SK-N-SH (cell line): ENCODE measurements around the gene VSIG8. TPM values are rescaled to one million over a fixed set of nuclear protein-coding genes. Genes with fewer than 3 reads are reported as not detected.

ENCODE experiments used
- CTCF ChIA-PET: fragments of 300-600, 350-600 bp; formaldehyde crosslinking; extraction: SDS; loops from one replicate; lab custom pipeline; 2021; lab: Yijun Ruan, JAX
- POLR2A ChIA-PET: fragments of 350-600 bp; sonication (Branson Sonifier 250); formaldehyde crosslinking; extraction: SDS; loops from one replicate; lab custom pipeline; 2020; ENCODE audit warnings: antibody characterized with exemption, inconsistent platforms; lab: Yijun Ruan, JAX
- DNase-seq: peaks from one replicate; pipeline ENCODE4 v3.0.0; 2012
- H2AFZ ChIP-seq: fragments of 200-600 bp; sonication (generic); 2 replicates; pipeline ENCODE4 v1.8.1; 2016; ENCODE audit warnings: antibody characterized with exemption, mild to moderate bottlenecking, low read depth
- H3F3A ChIP-seq: fragments of 200-600 bp; sonication (generic); replicated peaks from 2 replicates; pipeline ENCODE3; 2016; ENCODE audit warnings: antibody characterized with exemption, mild to moderate bottlenecking; ENCODE audit not compliant: insufficient read depth
- H3K27ac ChIP-seq, 2 experiments: fragments of 200-500 bp in 1 of 2; fragments of 200-600 bp in 1 of 2; sonication (Bioruptor generic) in 1 of 2; sonication (generic), shearing (Covaris generic) in 1 of 2; 2 replicates each; pipeline versions ENCODE4 v1.5.1 to v1.6.1; 2014 to 2016; ENCODE audit warnings: low read depth in 2 of 2, inconsistent platforms in 1 of 2, low read length in 1 of 2, mild to moderate bottlenecking in 1 of 2, mixed read lengths in 1 of 2
- H3K27me3 ChIP-seq: fragments of 200-600 bp; sonication (generic), shearing (Covaris generic); 2 replicates; pipeline ENCODE4 v1.6.1; 2016; ENCODE audit warnings: mixed run types; ENCODE audit not compliant: insufficient read depth
- H3K36me3 ChIP-seq, 2 experiments: fragments of 200-500 bp in 1 of 2; fragments of 200-600 bp in 1 of 2; sonication (Bioruptor generic) in 1 of 2; sonication (generic) in 1 of 2; replicated peaks in 1 of 2; 2 replicates each; pipeline versions ENCODE3 to v1.5.1; 2014 to 2016; ENCODE audit warnings: low read length in 1 of 2, mild to moderate bottlenecking in 1 of 2; ENCODE audit not compliant: insufficient read depth in 2 of 2, control insufficient read depth in 1 of 2
- H3K4me1 ChIP-seq, 2 experiments: fragments of 200-500 bp in 1 of 2; fragments of 200-600 bp in 1 of 2; sonication (Bioruptor generic) in 1 of 2; sonication (generic), shearing (Covaris generic) in 1 of 2; 2 replicates each; pipeline versions ENCODE4 v1.5.1 to v1.6.1; 2014 to 2016; ENCODE audit warnings: low read depth in 1 of 2, low read length in 1 of 2, mixed run types in 1 of 2; ENCODE audit not compliant: insufficient read depth in 2 of 2, control insufficient read depth in 1 of 2
- H3K4me2 ChIP-seq: fragments of 200-600 bp; sonication (generic), shearing (Covaris generic); 2 replicates; pipeline ENCODE4 v1.6.1; 2017; ENCODE audit warnings: mixed run types
- H3K4me3 ChIP-seq, 2 experiments: fragments of 200-500 bp in 1 of 2; fragments of 200-600 bp in 1 of 2; sonication (Bioruptor generic) in 1 of 2; sonication (generic), shearing (Covaris generic) in 1 of 2; 2 replicates each; pipeline versions ENCODE4 v1.5.1 to v1.8.1; 2014 to 2016; ENCODE audit warnings: low read depth in 2 of 2, inconsistent platforms in 1 of 2, low read length in 1 of 2, mild to moderate bottlenecking in 1 of 2, mixed read lengths in 1 of 2, moderate library complexity in 1 of 2
- H3K79me2 ChIP-seq: fragments of 200-600 bp; sonication (generic); 2 replicates; pipeline ENCODE4 v1.8.1; 2017; ENCODE audit warnings: mild to moderate bottlenecking; ENCODE audit not compliant: insufficient read depth
- H3K9ac ChIP-seq: fragments of 200-600 bp; sonication (generic); 2 replicates; pipeline ENCODE4 v1.6.1; 2017; ENCODE audit warnings: mixed run types
- H3K9me2 ChIP-seq: fragments of 200-600 bp; sonication (generic); 2 replicates; pipeline ENCODE4 v1.6.1; 2017; ENCODE audit warnings: mixed run types
- H3K9me3 ChIP-seq: fragments of 200-600 bp; sonication (generic); 2 replicates; pipeline ENCODE4 v1.6.1; 2017; ENCODE audit warnings: mixed run types, mild to moderate bottlenecking, moderate library complexity
- H4K20me1 ChIP-seq: fragments of 200-600 bp; sonication (generic); 2 replicates; pipeline ENCODE4 v1.6.1; 2017; ENCODE audit warnings: mild to moderate bottlenecking, mixed run types; ENCODE audit not compliant: insufficient read depth
- CTCF ChIP-seq: fragments of 200-600 bp; sonication (generic); IDR thresholded peaks from 2 replicates; pipeline ENCODE4 v1.6.1; 2017; ENCODE audit warnings: antibody characterized with exemption, mild to moderate bottlenecking, moderate library complexity
- EP300 ChIP-seq, 2 experiments: IDR thresholded peaks; 2 replicates each; pipeline versions ENCODE4 v1.4.0 to v1.6.1; 2012; ENCODE audit warnings: borderline replicate concordance in 1 of 2, low read depth in 1 of 2, low read length in 1 of 2
- FOSL2 ChIP-seq: IDR thresholded peaks from 2 replicates; pipeline ENCODE4 v1.4.0; 2012; ENCODE audit warnings: low read depth, mild to moderate bottlenecking, moderate library complexity, borderline replicate concordance
- FOXM1 ChIP-seq: IDR thresholded peaks from 2 replicates; pipeline ENCODE4 v1.4.0; 2012; ENCODE audit warnings: low read depth, mild to moderate bottlenecking
- GATA2 ChIP-seq: sonication (generic); formaldehyde crosslinking; IDR thresholded peaks from 2 replicates; pipeline ENCODE4 v1.5.0; 2020; ENCODE audit warnings: mild to moderate bottlenecking, missing genetic modification reagents
- PBX3 ChIP-seq: IDR thresholded peaks from 2 replicates; pipeline ENCODE4; 2012
- RAD21 ChIP-seq: IDR thresholded peaks from 2 replicates; pipeline ENCODE4 v1.6.1; 2012; ENCODE audit warnings: mild to moderate bottlenecking, low read length
- TAF1 ChIP-seq: IDR thresholded peaks from 2 replicates; pipeline ENCODE4 v1.6.1; 2012; ENCODE audit warnings: low read depth, mild to moderate bottlenecking, low read length, moderate library complexity, borderline replicate concordance
- YY1 ChIP-seq: IDR thresholded peaks from 2 replicates; pipeline ENCODE4 v1.4.0; 2012; ENCODE audit warnings: low read depth, mild to moderate bottlenecking
- ZBTB33 ChIP-seq: IDR thresholded peaks from 2 replicates; pipeline ENCODE4 v1.4.0; 2012; ENCODE audit warnings: low read depth, borderline replicate concordance
- WGBS: methylation state at CpG from one replicate; pipeline ENCODE4 v1.1.6; 2017; ENCODE audit warnings: low lambda C conversion rate; 5-methylcytosine and 5-hydroxymethylcytosine counted together
- polyA plus RNA-seq, 3 experiments: library from polyadenylated mRNA; depleted of rRNA; stranded (reverse); fragments of >200 nt; gene quantifications; 2 replicates each; pipeline ENCODE4 v1.2.3, GENCODE V29; 2012

VSIG8 gene
- polyA plus RNA-seq, 1 of the 3 experiments (the other 2 are of a cell fraction) = not detected

GRCh38 chr1:159835862-159836525 lies 26.5 kb downstream of the VSIG8 start:
- no peak overlapping the region for H3K4me3 ChIP-seq
- no peaks in the 10 kb centered on the region for H3K79me2 ChIP-seq
- H3K4me1 ChIP-seq = peaks cover 4 to 8% of the 10 kb centered on the region in 2 experiments; a peak in 2 of 4 replicates
- no peak overlapping the region for H3K27ac ChIP-seq
- no peaks in the 10 kb centered on the region for H4K20me1 ChIP-seq
- H3K36me3 ChIP-seq = no peaks in the 10 kb centered on the region
- WGBS = 84% methylated on average over 8 of the region's 8 CpGs
- no peak overlapping the region for H3K4me2 ChIP-seq
- ChIA-PET CTCF (interaction anchor here (0.8 to 1.6 kb wide), 5 partner anchors 29 to 100 kb away, joined by 3 to 7 read pairs (median 3); no protein-coding TSS in a partner anchor), POLR2A (no interaction called here)
- no peaks in the 10 kb centered on the region for H3K27me3 ChIP-seq
- DNase-seq = no peak
- no peaks in the 10 kb centered on the region for H3F3A ChIP-seq
- H3K9me2 ChIP-seq = no peaks in the 10 kb centered on the region
- TF ChIP-seq RAD21 = peak; percentile 44
- TF ChIP-seq CTCF = peak; percentile 40
- TF ChIP-seq PBX3 = no peak
- H2AFZ ChIP-seq = no peak overlapping the region
- H3K9ac ChIP-seq = no peak overlapping the region
- no peaks in the 10 kb centered on the region for H3K9me3 ChIP-seq

- no peaks in the 10 kb centered on the region for H3K9me2 ChIP-seq
- no peak overlapping the region for H3K9ac ChIP-seq
- TF ChIP-seq ZBTB33 (no peak), GATA2 (CRISPR knock-in tag) (no peak), TAF1 (no peak), EP300 (IDR thresholded peaks at IDR 0.05; ENCODE audit: borderline replicate concordance in 1 of 2, low read depth in 1 of 2, low read length in 1 of 2) (no peak), RAD21 (no peak), FOSL2 (no peak), YY1 (no peak), FOXM1 (no peak)
- H4K20me1 ChIP-seq = no peaks in the 10 kb centered on the region
- no peaks in the 10 kb centered on the region for H3K36me3 ChIP-seq
- 50% methylated on average over 3 of the region's 3 CpGs for WGBS
- no peak overlapping the region for H3K4me3 ChIP-seq
- H3F3A ChIP-seq = no peaks in the 10 kb centered on the region
- peaks cover 4 to 9% of the 10 kb centered on the region in 2 experiments; a peak in 2 of 4 replicates for H3K4me1 ChIP-seq
- no peak overlapping the region for H2AFZ ChIP-seq
- ChIA-PET CTCF (interaction anchor here (1.3 kb wide), 1 partner anchor 29 kb away, joined by 3 read pairs; no protein-coding TSS in a partner anchor), POLR2A (no interaction called here)
- no peaks in the 10 kb centered on the region for H3K9me3 ChIP-seq
- H3K27ac ChIP-seq = no peak overlapping the region
- no peak for DNase-seq
- no peak overlapping the region for H3K4me2 ChIP-seq
- no peaks in the 10 kb centered on the region for H3K27me3 ChIP-seq
- H3K79me2 ChIP-seq = no peaks in the 10 kb centered on the region
Measured at GRCh38 chr1:159835356-159835755, 27.1 kb downstream of the VSIG8 start.
